ENCODE measurements around the gene MED27. TPM values are rescaled to one million over a fixed set of nuclear protein-coding genes. Genes with fewer than 3 reads are reported as not detected.

Gene MED27
- total RNA-seq, 1 donor, result 13.3 TPM

- no peaks in the 10 kb centered on the region for H3K27me3 ChIP-seq (ENCODE audit: insufficient read depth, low read length)
- H3K4me1 ChIP-seq (ENCODE audit: insufficient read depth, low read length), result no peaks in the 10 kb centered on the region
- H3K4me3 ChIP-seq (ENCODE audit: low read length), result no peak overlapping the region
- H3K9me3 ChIP-seq (ENCODE audit: low read depth, low read length), result no peaks in the 10 kb centered on the region
Observed at GRCh38 chr9:131969469-131969989, 110.1 kb downstream of the MED27 start.

- H3K9me3 ChIP-seq (ENCODE audit: low read depth, low read length), result no peaks in the 10 kb centered on the region
- H3K4me3 ChIP-seq (ENCODE audit: low read length), result no peak overlapping the region
- H3K4me1 ChIP-seq (ENCODE audit: insufficient read depth, low read length), result no peaks in the 10 kb centered on the region
- H3K27me3 ChIP-seq (ENCODE audit: insufficient read depth, low read length), result no peaks in the 10 kb centered on the region
Observed at GRCh38 chr9:131968632-131969031, 111.0 kb downstream of the MED27 start.

GRCh38 chr9:131965841-131966240, 113.8 kb downstream of the MED27 start:
- no peaks in the 10 kb centered on the region for H3K9me3 ChIP-seq (ENCODE audit: low read depth, low read length)
- H3K4me3 ChIP-seq (ENCODE audit: low read length), result no peak overlapping the region
- H3K27me3 ChIP-seq (ENCODE audit: insufficient read depth, low read length), result no peaks in the 10 kb centered on the region
- H3K4me1 ChIP-seq (ENCODE audit: insufficient read depth, low read length), result no peaks in the 10 kb centered on the region

DNA sequence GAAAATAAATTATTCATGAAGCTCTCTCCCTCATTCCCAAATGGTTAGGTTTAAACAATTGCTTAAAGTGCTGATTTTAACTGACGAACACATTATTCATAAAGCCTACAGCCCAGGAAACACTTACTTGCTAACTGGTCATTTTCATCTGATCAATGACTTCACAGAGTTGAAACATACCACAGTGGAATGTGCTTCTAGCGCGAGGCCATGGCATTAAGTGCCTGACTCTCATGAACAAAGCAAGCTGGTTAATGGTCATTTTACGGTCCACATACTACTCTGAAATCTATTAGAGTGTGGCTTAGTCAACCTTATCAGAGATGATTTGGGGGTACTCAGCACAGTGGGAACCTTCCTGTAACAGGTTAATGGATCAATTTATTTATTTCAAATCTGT, 114.6 kb downstream of the MED27 start:
- Histone ChIP-seq H3K27me3 (ENCODE audit: insufficient read depth, low read length) (no peaks in the 10 kb centered on the region), H3K4me3 (ENCODE audit: low read length) (no peak overlapping the region), H3K4me1 (ENCODE audit: insufficient read depth, low read length) (no peaks in the 10 kb centered on the region), H3K9me3 (ENCODE audit: low read depth, low read length) (no peaks in the 10 kb centered on the region)

- no peaks in the 10 kb centered on the region for H3K9me3 ChIP-seq (ENCODE audit: low read depth, low read length)
- H3K4me3 ChIP-seq (ENCODE audit: low read length), result no peak overlapping the region
- H3K4me1 ChIP-seq (ENCODE audit: insufficient read depth, low read length), result no peaks in the 10 kb centered on the region
- no peaks in the 10 kb centered on the region for H3K27me3 ChIP-seq (ENCODE audit: insufficient read depth, low read length)
Observed at GRCh38 chr9:131963072-131964030, 116.3 kb downstream of the MED27 start.

GRCh38 chr9:131961496-131961880, 118.2 kb downstream of the MED27 start:
- Histone ChIP-seq H3K27me3 (ENCODE audit: insufficient read depth, low read length) (no peaks in the 10 kb centered on the region), H3K4me3 (ENCODE audit: low read length) (no peak overlapping the region), H3K9me3 (ENCODE audit: low read depth, low read length) (no peaks in the 10 kb centered on the region), H3K4me1 (ENCODE audit: insufficient read depth, low read length) (no peaks in the 10 kb centered on the region)

DNA sequence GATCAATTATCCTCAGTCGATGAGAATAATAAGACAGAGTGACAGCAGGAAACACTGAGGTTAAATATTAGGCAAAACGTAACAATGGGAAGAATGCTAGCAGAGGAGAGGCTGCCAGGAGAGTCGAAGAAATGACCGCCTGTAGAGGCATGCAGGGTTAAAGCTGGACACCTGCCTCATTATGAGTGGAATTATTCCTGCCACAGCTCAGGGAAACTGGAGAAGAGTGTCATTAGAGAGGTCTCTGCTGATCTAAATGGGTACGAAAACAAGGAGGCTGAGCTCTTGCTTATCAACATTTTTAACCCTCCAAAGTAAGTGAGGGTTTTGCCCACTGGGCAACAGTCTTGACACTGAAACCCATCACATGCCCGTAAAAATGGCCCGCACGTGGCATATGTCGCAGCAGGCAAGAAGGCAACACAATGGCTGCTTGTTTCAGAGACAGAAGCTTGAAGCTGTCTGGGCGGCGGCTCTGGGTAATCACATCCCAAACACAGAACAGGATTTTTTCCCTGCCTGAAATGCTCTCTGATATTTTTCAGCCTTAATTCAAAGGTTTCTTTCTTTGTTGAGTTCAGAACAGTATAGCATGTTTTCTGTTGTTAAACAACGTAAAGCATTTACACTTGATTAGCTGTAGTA, 118.7 kb downstream of the MED27 start:
- Histone ChIP-seq H3K27me3 (ENCODE audit: insufficient read depth, low read length) (no peaks in the 10 kb centered on the region), H3K4me1 (ENCODE audit: insufficient read depth, low read length) (no peaks in the 10 kb centered on the region), H3K4me3 (ENCODE audit: low read length) (no peak overlapping the region), H3K9me3 (ENCODE audit: low read depth, low read length) (no peaks in the 10 kb centered on the region)

DNA sequence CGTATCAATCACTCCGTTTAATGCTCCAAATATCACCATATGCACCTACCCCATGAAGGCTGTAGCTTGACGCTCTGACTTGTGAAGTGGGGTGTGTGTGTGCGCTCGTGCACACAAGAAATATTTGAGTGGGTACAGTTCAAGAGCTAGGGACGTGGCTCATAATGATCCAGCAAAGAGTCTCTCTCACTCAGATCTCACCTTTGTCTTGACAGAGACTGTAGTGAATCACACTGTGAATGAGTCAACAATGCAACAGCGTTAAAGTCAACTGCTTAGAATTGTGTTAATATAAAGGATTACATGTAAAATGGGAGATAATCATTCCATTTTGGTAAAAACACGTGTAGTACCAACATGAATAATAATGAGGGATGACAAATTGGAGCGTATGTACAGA, 119.4 kb downstream of the MED27 start:
- Histone ChIP-seq H3K27me3 (ENCODE audit: insufficient read depth, low read length) (no peaks in the 10 kb centered on the region), H3K4me1 (ENCODE audit: insufficient read depth, low read length) (no peaks in the 10 kb centered on the region), H3K4me3 (ENCODE audit: low read length) (no peak overlapping the region), H3K9me3 (ENCODE audit: low read depth, low read length) (no peaks in the 10 kb centered on the region)

DNA sequence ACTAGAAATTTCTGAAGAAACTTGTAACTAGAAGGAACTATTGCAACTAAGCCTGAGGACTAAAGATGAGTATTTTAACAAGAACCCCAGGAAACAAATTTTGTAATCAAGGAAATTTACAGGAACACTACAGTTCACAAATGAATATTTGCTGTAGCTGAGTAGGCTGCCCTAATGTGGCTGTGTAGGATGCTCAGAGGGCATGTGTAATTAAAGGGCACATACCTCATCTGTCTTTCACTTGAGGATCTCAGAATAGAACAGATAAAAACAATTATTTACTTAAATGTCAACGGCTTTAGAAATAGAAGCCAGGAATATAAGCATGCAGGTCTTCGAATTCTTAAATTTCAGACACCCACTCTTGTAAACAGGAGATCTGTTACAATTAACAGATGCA, 119.8 kb downstream of the MED27 start:
- Histone ChIP-seq H3K4me3 (ENCODE audit: low read length) (no peak overlapping the region), H3K9me3 (ENCODE audit: low read depth, low read length) (no peaks in the 10 kb centered on the region), H3K4me1 (ENCODE audit: insufficient read depth, low read length) (no peaks in the 10 kb centered on the region), H3K27me3 (ENCODE audit: insufficient read depth, low read length) (no peaks in the 10 kb centered on the region)

GRCh38 chr9:131959056-131959455, 120.6 kb downstream of the MED27 start:
- Histone ChIP-seq H3K27me3 (ENCODE audit: insufficient read depth, low read length) (no peaks in the 10 kb centered on the region), H3K4me3 (ENCODE audit: low read length) (no peak overlapping the region), H3K4me1 (ENCODE audit: insufficient read depth, low read length) (no peaks in the 10 kb centered on the region), H3K9me3 (ENCODE audit: low read depth, low read length) (no peaks in the 10 kb centered on the region)

DNA sequence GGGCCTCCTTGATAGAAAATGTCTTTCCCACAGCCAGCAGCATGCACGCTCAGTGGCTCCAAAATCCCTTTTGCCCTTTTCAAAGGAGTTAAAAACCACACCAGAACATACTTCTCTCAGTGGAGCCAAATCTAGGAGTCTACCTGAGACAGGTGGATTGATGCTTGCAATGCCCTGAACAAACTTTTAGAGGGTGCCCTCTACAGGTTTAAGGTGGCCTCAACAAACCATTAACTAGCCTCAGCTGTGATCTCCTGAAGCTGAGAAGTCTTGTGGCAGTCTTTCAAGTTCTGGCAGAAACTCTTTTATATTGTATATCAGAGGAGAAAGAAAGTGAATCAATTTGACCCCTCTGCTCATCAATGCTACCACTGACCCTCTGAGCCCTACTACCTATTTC, 125.4 kb downstream of the MED27 start:
- no peak overlapping the region for H3K4me3 ChIP-seq (ENCODE audit: low read length)
- no peaks in the 10 kb centered on the region for H3K27me3 ChIP-seq (ENCODE audit: insufficient read depth, low read length)
- no peaks in the 10 kb centered on the region for H3K4me1 ChIP-seq (ENCODE audit: insufficient read depth, low read length)
- H3K9me3 ChIP-seq (ENCODE audit: low read depth, low read length), result no peaks in the 10 kb centered on the region

- no peaks in the 10 kb centered on the region for H3K9me3 ChIP-seq (ENCODE audit: low read depth, low read length)
- H3K4me3 ChIP-seq (ENCODE audit: low read length), result no peak overlapping the region
- no peaks in the 10 kb centered on the region for H3K4me1 ChIP-seq (ENCODE audit: insufficient read depth, low read length)
- no peaks in the 10 kb centered on the region for H3K27me3 ChIP-seq (ENCODE audit: insufficient read depth, low read length)
Observed at GRCh38 chr9:131951905-131952304, 127.8 kb downstream of the MED27 start.

GRCh38 chr9:131951155-131951554, 128.5 kb downstream of the MED27 start:
- Histone ChIP-seq H3K4me1 (ENCODE audit: insufficient read depth, low read length) (peaks cover 5% of the 10 kb centered on the region), H3K9me3 (ENCODE audit: low read depth, low read length) (no peaks in the 10 kb centered on the region), H3K4me3 (ENCODE audit: low read length) (no peak overlapping the region), H3K27me3 (ENCODE audit: insufficient read depth, low read length) (no peaks in the 10 kb centered on the region)

DNA sequence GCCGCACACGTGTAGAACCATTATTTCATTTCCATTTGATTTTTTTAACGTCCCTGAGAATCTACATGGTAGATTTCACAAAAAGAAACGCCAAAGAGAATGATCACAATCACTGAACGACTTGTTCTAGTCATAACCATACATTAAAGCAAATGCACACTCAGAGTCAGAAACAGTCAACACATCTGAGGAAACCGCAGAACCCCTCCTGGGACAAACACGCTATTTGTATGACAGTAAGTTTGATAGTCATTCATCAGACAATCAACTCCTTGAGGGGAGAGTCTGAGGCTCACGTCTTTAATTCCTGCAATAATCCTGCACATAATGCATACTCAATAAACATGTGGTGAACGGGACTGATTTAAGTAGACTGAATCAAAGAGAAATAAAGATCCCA, 129.2 kb downstream of the MED27 start:
- no peaks in the 10 kb centered on the region for H3K27me3 ChIP-seq (ENCODE audit: insufficient read depth, low read length)
- no peaks in the 10 kb centered on the region for H3K9me3 ChIP-seq (ENCODE audit: low read depth, low read length)
- peaks cover 9% of the 10 kb centered on the region for H3K4me1 ChIP-seq (ENCODE audit: insufficient read depth, low read length)
- H3K4me3 ChIP-seq (ENCODE audit: low read length), result no peak overlapping the region

GRCh38 chr9:131946180-131946579, 133.5 kb downstream of the MED27 start:
- H3K4me1 ChIP-seq (ENCODE audit: insufficient read depth, low read length), result peaks cover 9% of the 10 kb centered on the region
- H3K27me3 ChIP-seq (ENCODE audit: insufficient read depth, low read length), result no peaks in the 10 kb centered on the region
- no peaks in the 10 kb centered on the region for H3K9me3 ChIP-seq (ENCODE audit: low read depth, low read length)
- H3K4me3 ChIP-seq (ENCODE audit: low read length), result no peak overlapping the region
